ENCODE data around the gene CCDC157.

DNA sequence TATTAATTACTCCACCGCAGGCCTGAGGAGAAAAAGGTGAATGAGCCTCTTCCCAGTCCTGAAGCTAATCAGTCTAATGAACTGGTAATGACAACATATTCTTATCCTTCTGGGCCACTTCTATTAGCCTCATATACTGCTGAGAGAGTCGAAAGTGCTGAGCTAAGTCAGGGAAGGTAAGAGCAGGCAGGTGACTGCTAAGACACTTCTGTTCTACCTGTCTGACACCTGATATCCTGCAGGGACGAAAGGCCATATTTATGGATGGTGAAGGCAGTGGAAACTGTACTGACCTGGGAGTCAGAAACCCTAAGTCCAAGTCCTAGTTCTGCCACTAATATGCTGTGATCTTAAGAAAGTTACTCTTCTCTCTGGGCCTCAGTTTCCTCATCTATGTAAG, 33.6 kb upstream of the CCDC157 start:
- TF ChIP-seq, protein P1, sequence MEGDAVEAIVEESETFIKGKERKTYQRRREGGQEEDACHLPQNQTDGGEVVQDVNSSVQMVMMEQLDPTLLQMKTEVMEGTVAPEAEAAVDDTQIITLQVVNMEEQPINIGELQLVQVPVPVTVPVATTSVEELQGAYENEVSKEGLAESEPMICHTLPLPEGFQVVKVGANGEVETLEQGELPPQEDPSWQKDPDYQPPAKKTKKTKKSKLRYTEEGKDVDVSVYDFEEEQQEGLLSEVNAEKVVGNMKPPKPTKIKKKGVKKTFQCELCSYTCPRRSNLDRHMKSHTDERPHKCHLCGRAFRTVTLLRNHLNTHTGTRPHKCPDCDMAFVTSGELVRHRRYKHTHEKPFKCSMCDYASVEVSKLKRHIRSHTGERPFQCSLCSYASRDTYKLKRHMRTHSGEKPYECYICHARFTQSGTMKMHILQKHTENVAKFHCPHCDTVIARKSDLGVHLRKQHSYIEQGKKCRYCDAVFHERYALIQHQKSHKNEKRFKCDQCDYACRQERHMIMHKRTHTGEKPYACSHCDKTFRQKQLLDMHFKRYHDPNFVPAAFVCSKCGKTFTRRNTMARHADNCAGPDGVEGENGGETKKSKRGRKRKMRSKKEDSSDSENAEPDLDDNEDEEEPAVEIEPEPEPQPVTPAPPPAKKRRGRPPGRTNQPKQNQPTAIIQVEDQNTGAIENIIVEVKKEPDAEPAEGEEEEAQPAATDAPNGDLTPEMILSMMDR (IDR thresholded peaks at IDR 0.05), result no peak
- TF ChIP-seq POLR2A (IDR thresholded peaks at IDR 0.05) (no peak), POLR2AphosphoS5 (IDR thresholded peaks at IDR 0.05; ENCODE audit: insufficient read depth in 1 of 2, low read depth in 1 of 2) (no peak)
